T-cell (primary cell): ENCODE measurements around the gene ZNF827. TPM values are rescaled to one million over a fixed set of nuclear protein-coding genes. Genes with fewer than 3 reads are reported as not detected.

Experiments
- ATAC-seq, 4 experiments: fragments of 200-7000 bp in 3 of 4; fragments of 150-1000 bp in 1 of 4; cut with Tn5 transposase; replicated peaks in 1 of 4; 1 replicate in 3 of 4; 2 replicates in 1 of 4; pipeline ENCODE4 v1.10.0; 2021; ENCODE audit warnings: moderate library complexity in 3 of 4, mild to moderate bottlenecking in 2 of 4, moderate number of reproducible peaks in 1 of 4
- CTCF ChIA-PET, 2 donors: fragments of 300-600 bp; sonication (Branson Sonifier 250); formaldehyde crosslinking; loops; one replicate each; lab custom pipeline; 2022; ENCODE audit warnings: antibody characterized with exemption in 2 of 2; lab: Charles Lee
- POLR2A ChIA-PET, 2 donors: fragments of 300-600 bp; sonication (Branson Sonifier 250); formaldehyde crosslinking; loops; one replicate each; lab custom pipeline; 2022; ENCODE audit warnings: antibody characterized with exemption in 2 of 2; lab: Charles Lee
- DNase-seq, 35 experiments: peaks; one replicate each; pipeline versions ENCODE4 v3.0.0 to v3.0.0-alpha.2; 2013 to 2023
- H3K27ac ChIP-seq: one replicate; pipeline ENCODE4 v1.5.1; 2013; ENCODE audit warnings: low read length
- H3K27me3 ChIP-seq, 2 experiments: replicated peaks in 1 of 2; 1 replicate in 1 of 2; 2 replicates in 1 of 2; pipeline versions ENCODE4 v1.6.1 to v1.7.0; 2013; ENCODE audit warnings: low read length in 1 of 2, mixed read lengths in 1 of 2; ENCODE audit not compliant: control insufficient read depth in 2 of 2, insufficient read depth in 2 of 2; ENCODE audit errors: extremely low read depth in 1 of 2
- H3K36me3 ChIP-seq, 2 donors: 1 replicate in 1 of 2; 2 replicates in 1 of 2; pipeline versions ENCODE4 v1.6.1 to v1.7.0; 2013; ENCODE audit warnings: low read length in 1 of 2; ENCODE audit not compliant: control insufficient read depth in 2 of 2, insufficient read depth in 1 of 2; ENCODE audit errors: extremely low read depth in 1 of 2
- H3K4me1 ChIP-seq, 2 experiments: 1 replicate in 1 of 2; 2 replicates in 1 of 2; pipeline versions ENCODE4 v1.6.1 to v1.7.0; 2013; ENCODE audit warnings: low read length in 2 of 2, mixed read lengths in 1 of 2; ENCODE audit not compliant: insufficient read depth in 2 of 2, control insufficient read depth in 1 of 2; ENCODE audit errors: extremely low read depth in 1 of 2
- H3K4me3 ChIP-seq, 2 donors: 1 replicate in 1 of 2; 2 replicates in 1 of 2; pipeline versions ENCODE4 v1.5.1 to v1.7.0; 2013; ENCODE audit warnings: mild to moderate bottlenecking in 2 of 2, low read length in 1 of 2, moderate library complexity in 1 of 2; ENCODE audit not compliant: control insufficient read depth in 1 of 2; ENCODE audit errors: extremely low read depth in 1 of 2
- H3K9me3 ChIP-seq: 2 replicates; pipeline ENCODE4 v1.7.0; 2013
- H3K27ac Mint-ChIP-seq, 2 donors: one replicate each; pipeline ENCODE4 v1.8.0; 2020 to 2021; ENCODE audit warnings: mild to moderate bottlenecking in 2 of 2, mixed read lengths in 2 of 2
- H3K27me3 Mint-ChIP-seq, 2 donors: one replicate each; pipeline ENCODE4 v1.8.0; 2021 to 2022; ENCODE audit warnings: mixed read lengths in 2 of 2
- H3K36me3 Mint-ChIP-seq: one replicate; pipeline ENCODE4 v1.8.0; 2021; ENCODE audit warnings: mixed read lengths
- H3K4me1 Mint-ChIP-seq, 3 donors: one replicate each; pipeline ENCODE4 v1.8.0; 2020 to 2022; ENCODE audit warnings: mixed read lengths in 3 of 3, mild to moderate bottlenecking in 1 of 3
- H3K4me3 Mint-ChIP-seq, 3 donors: one replicate each; pipeline ENCODE4 v1.8.0; 2020 to 2022; ENCODE audit warnings: mild to moderate bottlenecking in 3 of 3, mixed read lengths in 3 of 3, moderate library complexity in 3 of 3
- H3K9me3 Mint-ChIP-seq, 3 donors: one replicate each; pipeline ENCODE4 v1.8.0; 2020 to 2022; ENCODE audit warnings: mixed read lengths in 3 of 3
- WGBS: methylation state at CpG from one replicate; pipeline ENCODE4 v1.1.5; 2013; ENCODE audit warnings: missing lambda C conversion rate; ENCODE audit not compliant: insufficient coverage; 5-methylcytosine and 5-hydroxymethylcytosine counted together
- total RNA-seq, 35 experiments: library from RNA in 6 of 35; stranded (reverse) in 6 of 35; fragments of 120-200 nt in 1 of 35; gene quantifications; one replicate each; pipeline versions ENCODE4 v1.2.1 to v1.2.4 and lab custom pipeline; 2013 to 2026

The ZNF827 gene, protein sequence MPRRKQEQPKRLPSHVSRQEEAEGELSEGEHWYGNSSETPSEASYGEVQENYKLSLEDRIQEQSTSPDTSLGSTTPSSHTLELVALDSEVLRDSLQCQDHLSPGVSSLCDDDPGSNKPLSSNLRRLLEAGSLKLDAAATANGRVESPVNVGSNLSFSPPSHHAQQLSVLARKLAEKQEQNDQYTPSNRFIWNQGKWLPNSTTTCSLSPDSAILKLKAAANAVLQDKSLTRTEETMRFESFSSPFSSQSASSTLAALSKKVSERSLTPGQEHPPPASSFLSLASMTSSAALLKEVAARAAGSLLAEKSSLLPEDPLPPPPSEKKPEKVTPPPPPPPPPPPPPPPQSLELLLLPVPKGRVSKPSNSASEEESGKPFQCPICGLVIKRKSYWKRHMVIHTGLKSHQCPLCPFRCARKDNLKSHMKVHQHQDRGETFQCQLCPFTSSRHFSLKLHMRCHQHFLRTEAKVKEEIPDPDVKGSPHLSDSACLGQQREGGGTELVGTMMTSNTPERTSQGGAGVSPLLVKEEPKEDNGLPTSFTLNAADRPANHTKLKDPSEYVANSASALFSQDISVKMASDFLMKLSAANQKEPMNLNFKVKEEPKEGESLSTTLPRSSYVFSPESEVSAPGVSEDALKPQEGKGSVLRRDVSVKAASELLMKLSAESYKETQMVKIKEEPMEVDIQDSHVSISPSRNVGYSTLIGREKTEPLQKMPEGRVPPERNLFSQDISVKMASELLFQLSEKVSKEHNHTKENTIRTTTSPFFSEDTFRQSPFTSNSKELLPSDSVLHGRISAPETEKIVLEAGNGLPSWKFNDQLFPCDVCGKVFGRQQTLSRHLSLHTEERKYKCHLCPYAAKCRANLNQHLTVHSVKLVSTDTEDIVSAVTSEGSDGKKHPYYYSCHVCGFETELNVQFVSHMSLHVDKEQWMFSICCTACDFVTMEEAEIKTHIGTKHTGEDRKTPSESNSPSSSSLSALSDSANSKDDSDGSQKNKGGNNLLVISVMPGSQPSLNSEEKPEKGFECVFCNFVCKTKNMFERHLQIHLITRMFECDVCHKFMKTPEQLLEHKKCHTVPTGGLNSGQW
- total RNA-seq (10 to 100 TPM; 17.3 to 24.8 (median 18.5) TPM), total RNA-seq (lab: John Stamatoyannopoulos, UW) (18.7 to 86.0 (median 29.0) reads per million in 29 experiments)
- total RNA-seq (2013) = 15.9 TPM

DNA sequence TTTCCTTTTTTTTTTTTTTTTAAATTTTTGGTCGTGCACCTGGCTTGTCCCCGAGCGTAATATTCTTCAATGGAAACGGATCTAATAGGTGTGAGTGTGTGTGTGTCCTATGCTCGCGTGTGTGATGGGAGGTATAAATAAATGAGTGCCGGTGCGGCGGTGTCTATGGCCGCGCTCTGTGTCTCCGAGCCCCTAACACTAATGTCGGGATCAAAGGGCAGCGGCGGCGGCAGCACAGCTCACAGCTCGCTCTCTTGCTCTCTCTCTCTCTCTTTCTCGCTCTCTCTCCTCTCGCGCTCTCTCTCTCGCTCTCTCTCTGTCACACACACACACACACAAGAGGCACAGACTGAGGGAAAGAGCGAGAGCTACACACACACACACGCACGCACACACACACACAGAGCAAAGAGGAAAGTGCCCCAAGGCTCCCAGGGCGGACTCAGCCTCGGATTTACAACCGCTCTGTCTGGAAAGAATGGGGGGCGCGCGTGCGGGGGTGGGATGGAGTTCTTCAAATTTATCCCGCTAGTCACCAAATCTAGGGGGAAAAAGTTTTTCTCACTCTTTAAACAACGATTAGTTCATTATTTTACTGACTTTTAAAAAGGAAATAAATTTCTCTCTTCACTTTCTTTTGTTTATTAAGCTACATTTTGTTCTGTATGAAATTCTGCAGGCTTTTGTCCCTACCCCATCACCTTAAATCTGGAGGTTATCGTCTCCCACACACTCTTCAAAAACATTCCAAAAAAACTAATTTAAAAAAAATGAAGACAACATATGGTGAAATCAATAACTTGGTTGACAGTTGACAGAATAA is at the start of gene ZNF827:
Gene ZNF827 (minus strand): TSS at position 206 of the 823 bp plus-strand sequence. CDS start 416 bp downstream, outside the sequence.
- Mint-ChIP-seq H3K4me3 (peak within 1 kb of the TSS; percentile 90 to 92 (median 90)), H3K27me3 (peaks cover 0 to 2% of the 10 kb centered on the region in 2 donors), H3K4me1 (peaks cover 30 to 45% (median 33%) of the 10 kb centered on the region in 3 donors), H3K36me3 (no peaks in the 10 kb centered on the region), H3K27ac (peak within 1 kb of the TSS; percentile 84 to 90), H3K9me3 (no peaks in the 10 kb centered on the region)
- DNase-seq = peak; percentile 42 to 82 (median 62)
- 0% methylated on average over 6 of the region's 34 CpGs for WGBS
- Histone ChIP-seq H3K27me3 (no peaks in the 10 kb centered on the region), H3K36me3 (no peaks in the 10 kb centered on the region), H3K9me3 (no peaks in the 10 kb centered on the region), H3K4me1 (peaks cover 6 to 12% of the 10 kb centered on the region in 2 experiments), H3K4me3 (peak within 1 kb of the TSS; percentile 70 to 93), H3K27ac (peak within 1 kb of the TSS; percentile 70)
- CTCF ChIA-PET = interaction anchor here (0.6 to 0.7 kb wide), 5 partner anchors 13 to 1654 kb away, joined by 3 to 6 read pairs (median 5); no protein-coding TSS in a partner anchor
- POLR2A ChIA-PET = interaction anchor here (0.6 to 0.8 kb wide), 4 partner anchors 9 to 59 kb away, joined by 3 to 5 read pairs (median 4); no protein-coding TSS in a partner anchor
- ATAC-seq = peak; percentile 26 to 60 (median 34)

DNA sequence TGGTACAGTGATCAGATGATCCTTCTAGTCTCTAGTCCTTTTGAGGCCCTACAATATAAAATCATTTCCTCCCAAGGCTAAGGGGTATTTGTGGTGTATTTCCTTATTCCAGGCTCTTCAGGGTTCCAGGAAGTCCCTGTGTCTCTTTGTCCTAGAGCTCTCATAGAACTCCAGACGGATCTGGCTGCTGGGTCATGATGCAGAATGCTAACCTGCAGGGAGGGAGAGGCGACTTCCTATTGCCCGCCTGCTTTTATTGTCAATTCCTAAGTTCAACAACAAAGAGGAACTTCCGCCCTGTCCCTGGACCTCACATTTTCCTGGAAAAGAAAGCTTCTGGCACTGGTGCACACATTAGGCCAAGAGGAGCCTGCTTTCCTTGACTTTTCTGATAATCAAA is 45.9 kb upstream of the ZNF827 start:
- Mint-ChIP-seq H3K27me3 (peaks cover 4 to 11% of the 10 kb centered on the region in 2 donors), H3K36me3 (no peaks in the 10 kb centered on the region), H3K4me3 (no peak overlapping the region), H3K4me1 (no peaks in the 10 kb centered on the region), H3K27ac (no peak overlapping the region), H3K9me3 (no peaks in the 10 kb centered on the region)
- Histone ChIP-seq H3K27ac (no peak overlapping the region), H3K4me1 (no peaks in the 10 kb centered on the region), H3K4me3 (no peak overlapping the region), H3K9me3 (no peaks in the 10 kb centered on the region), H3K27me3 (no peaks in the 10 kb centered on the region), H3K36me3 (no peaks in the 10 kb centered on the region)
- ATAC-seq (no peak), DNase-seq (no peak)
- 83% methylated on average over 3 of the region's 4 CpGs for WGBS
- POLR2A ChIA-PET = no interaction called here
- CTCF ChIA-PET = no interaction called here

DNA sequence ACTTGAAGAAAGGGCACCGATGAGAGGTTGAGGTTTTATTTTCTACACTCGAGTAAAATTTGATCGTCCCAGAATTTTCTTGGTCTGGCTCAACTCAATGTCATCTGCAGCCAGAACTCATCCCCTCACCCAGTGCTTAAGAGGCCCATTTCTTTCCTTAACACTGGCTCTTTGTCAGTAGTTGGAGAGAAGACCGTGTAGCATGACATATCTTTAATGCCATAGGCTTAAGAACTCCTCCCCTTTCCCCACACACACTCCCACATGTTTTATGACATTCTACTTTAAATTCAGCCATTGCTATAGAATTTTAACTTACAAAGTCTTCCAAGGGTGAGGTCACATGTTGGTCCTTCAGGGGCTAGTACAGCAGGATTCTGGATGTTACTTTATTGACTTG is 44.2 kb upstream of the ZNF827 start:
- Mint-ChIP-seq H3K9me3 (no peaks in the 10 kb centered on the region), H3K27me3 (peaks cover 5 to 11% of the 10 kb centered on the region in 2 donors), H3K27ac (no peak overlapping the region), H3K36me3 (no peaks in the 10 kb centered on the region), H3K4me3 (no peak overlapping the region), H3K4me1 (no peaks in the 10 kb centered on the region)
- Histone ChIP-seq H3K4me3 (no peak overlapping the region), H3K27ac (no peak overlapping the region), H3K27me3 (no peaks in the 10 kb centered on the region), H3K9me3 (no peaks in the 10 kb centered on the region), H3K36me3 (no peaks in the 10 kb centered on the region), H3K4me1 (no peaks in the 10 kb centered on the region)
- CTCF ChIA-PET = no interaction called here
- DNase-seq (no peak), ATAC-seq (no peak)
- POLR2A ChIA-PET = no interaction called here
- no CpG with 5 or more reads among the region's 4 CpGs for WGBS

DNA sequence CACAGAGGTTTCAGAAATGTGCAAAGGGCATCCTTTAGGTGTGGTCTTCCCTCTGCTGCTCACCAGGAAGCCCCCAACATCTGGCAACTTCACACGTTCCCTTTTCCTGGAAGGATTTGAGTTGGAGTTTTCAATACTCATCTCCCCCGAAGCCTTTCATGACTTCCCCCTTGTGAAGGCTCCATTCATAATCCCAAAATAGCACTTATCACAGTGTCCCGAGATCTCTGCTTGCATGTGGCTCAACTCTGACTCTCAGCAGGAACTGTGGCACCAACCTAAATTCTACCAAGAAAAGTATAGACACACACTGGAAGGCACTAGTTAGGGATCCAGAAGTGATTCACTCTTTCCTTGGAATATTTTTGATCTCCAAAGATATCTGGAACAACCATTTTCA is 40.5 kb upstream of the ZNF827 start:
- no peaks in the 10 kb centered on the region for H3K9me3 ChIP-seq
- DNase-seq = no peak
- H3K27ac ChIP-seq = no peak overlapping the region
- Mint-ChIP-seq H3K9me3 (no peaks in the 10 kb centered on the region), H3K36me3 (no peaks in the 10 kb centered on the region), H3K4me1 (no peaks in the 10 kb centered on the region), H3K4me3 (no peak overlapping the region), H3K27ac (no peak overlapping the region), H3K27me3 (peaks cover 5 to 13% of the 10 kb centered on the region in 2 donors)
- no peak overlapping the region for H3K4me3 ChIP-seq
- no peak for ATAC-seq
- ChIA-PET POLR2A (no interaction called here), CTCF (no interaction called here)
- H3K27me3 ChIP-seq = no peaks in the 10 kb centered on the region
- H3K4me1 ChIP-seq = no peaks in the 10 kb centered on the region
- 100% methylated on average over 1 of the region's 3 CpGs for WGBS
- H3K36me3 ChIP-seq = no peaks in the 10 kb centered on the region

DNA sequence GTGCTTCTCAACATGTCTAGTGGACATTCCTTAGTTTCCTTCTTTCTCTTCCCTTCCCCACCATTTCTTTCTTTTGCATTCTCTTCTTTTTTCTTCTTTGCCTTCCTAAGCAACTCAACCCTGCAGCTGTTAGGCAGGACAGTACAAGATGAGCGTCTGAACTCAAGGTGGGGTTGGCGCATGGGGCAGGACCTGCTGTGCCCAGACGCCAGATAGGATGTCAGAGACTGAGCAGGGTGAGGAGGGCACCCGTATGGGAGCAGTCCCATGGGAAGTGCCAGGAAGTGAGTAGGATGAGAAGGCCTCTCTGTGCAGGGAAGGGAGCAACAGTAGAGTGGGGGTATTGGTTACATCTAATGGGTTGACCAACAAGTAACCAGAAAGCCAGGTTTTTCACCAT is 38.1 kb upstream of the ZNF827 start:
- WGBS = 89% methylated on average over 3 of the region's 4 CpGs
- CTCF ChIA-PET = no interaction called here
- H3K4me3 Mint-ChIP-seq = no peak overlapping the region
- Histone ChIP-seq H3K4me1 (no peaks in the 10 kb centered on the region), H3K27me3 (peaks cover 0 to 3% of the 10 kb centered on the region in 2 experiments), H3K4me3 (no peak overlapping the region), H3K9me3 (no peaks in the 10 kb centered on the region), H3K27ac (no peak overlapping the region), H3K36me3 (no peaks in the 10 kb centered on the region)
- peaks cover 10 to 14% of the 10 kb centered on the region in 2 donors for H3K27me3 Mint-ChIP-seq
- no peak for ATAC-seq
- no peaks in the 10 kb centered on the region for H3K36me3 Mint-ChIP-seq
- H3K9me3 Mint-ChIP-seq = no peaks in the 10 kb centered on the region
- no peak for DNase-seq
- H3K27ac Mint-ChIP-seq = no peak overlapping the region
- no peaks in the 10 kb centered on the region for H3K4me1 Mint-ChIP-seq
- POLR2A ChIA-PET = no interaction called here
